GM18951 (cell line): ENCODE results near the gene RASAL1.
"Not testable (repeated sequence)": the region's sequence is repeated elsewhere in the genome, so short reads cannot be mapped to it uniquely, and the experiment has no call there.

Source experiments
- POLR2A ChIP-seq: IDR thresholded peaks from 4 replicates; pipeline ENCODE4 v1.6.1; 2011; ENCODE audit warnings: mild to moderate bottlenecking; ENCODE audit not compliant: insufficient read length, insufficient read depth; ENCODE audit errors: extremely low read depth
- in situ Hi-C: fragments of 300-500 bp; cut with MboI; formaldehyde crosslinking; loops from one replicate; pipeline ENCODE4 v1.12.0; 2022; ENCODE audit warnings: low sequenced_read_pairs, mixed read lengths, inconsistent platforms; ENCODE audit not compliant: unreplicated experiment

RASAL1 gene

GRCh38 chr12:113127791-113128199 lies 7.8 kb downstream of the RASAL1 start:
- TF ChIP-seq POLR2A, result no peak
- in situ Hi-C loops, result no loop called here

DNA sequence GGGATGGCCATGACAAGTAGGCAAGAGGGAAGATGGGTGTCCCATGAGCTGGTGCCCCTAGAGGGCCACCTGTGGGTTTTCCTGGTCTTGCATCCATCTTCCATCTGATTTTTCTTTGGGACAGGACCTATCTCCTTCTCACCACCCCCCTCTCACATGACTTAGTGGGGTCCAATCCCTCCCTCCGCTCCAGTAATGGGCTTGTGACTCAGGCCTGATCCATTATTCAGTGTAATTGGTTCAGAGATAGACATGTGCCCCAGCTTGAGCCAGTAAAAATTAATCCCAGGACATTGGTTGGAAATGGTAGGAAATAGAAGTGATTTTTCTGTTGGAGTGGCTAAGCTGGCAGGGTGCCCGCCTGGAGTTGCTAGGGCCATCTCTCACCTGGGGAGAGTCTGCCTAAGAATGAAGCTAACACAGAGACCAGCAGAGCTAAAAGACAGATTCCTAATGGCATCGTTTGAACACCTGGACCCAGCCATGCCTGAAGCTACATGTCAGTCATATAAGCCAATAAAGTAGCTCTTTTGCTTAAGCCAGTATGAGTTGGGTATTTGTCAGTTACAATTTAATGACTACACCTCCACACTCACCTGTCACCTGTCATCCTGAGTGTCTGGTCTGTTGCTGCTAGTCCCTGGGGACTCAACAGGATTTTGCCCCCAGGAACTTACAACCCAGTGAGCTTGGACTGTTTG lies 14.7 kb downstream of the RASAL1 start:
- TF ChIP-seq POLR2A, result no peak
- in situ Hi-C loops, result no loop called here

GRCh38 chr12:113119980-113120669 lies 15.4 kb downstream of the RASAL1 start:
- in situ Hi-C loops, result no loop called here
- no peak for TF ChIP-seq POLR2A

GRCh38 chr12:113118142-113118541 lies 17.4 kb downstream of the RASAL1 start:
- no peak for TF ChIP-seq POLR2A
- in situ Hi-C loops, result no loop called here

DNA sequence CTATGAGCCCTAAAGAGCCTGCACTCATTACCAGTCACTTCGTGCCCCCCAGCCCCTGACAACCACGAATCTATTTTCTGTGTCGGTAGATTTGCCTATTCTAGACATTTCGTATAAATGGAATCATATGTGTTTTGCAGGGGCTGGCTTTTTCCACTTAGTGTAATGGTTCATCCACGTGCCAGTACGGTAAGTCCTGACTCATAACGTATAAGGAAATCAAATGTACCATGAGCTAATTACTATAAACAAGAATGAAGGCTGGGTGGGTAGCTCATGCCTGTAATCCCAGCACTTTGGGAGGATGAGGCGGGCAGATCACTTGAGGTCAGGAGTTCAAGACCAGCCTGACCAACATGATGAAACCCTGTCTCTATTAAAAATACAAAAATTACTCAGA lies 17.9 kb downstream of the RASAL1 start:
- in situ Hi-C loops, result not testable (repeated sequence)

DNA sequence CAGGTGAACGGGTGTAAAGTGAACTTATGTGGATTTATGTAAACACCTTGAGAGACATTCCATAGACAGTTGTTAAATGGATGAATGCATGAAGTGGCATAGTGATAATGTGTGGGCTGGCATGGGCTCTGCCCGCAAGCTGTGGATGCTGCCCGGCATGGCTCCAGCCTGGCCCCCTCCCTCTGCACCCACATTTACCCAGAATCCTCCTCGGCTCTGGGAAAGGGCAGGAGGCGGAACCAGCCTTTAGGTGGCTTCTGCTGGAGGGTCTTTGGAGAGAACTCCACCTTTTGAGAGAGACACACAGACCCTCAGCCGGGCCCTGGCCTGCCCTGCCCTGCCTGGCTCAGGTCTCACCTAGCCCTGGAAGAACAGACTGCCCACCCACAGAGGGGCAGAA lies 18.7 kb downstream of the RASAL1 start:
- no peak for TF ChIP-seq POLR2A
- in situ Hi-C loops, result no loop called here

GRCh38 chr12:113115455-113116126 lies 20.0 kb downstream of the RASAL1 start:
- in situ Hi-C loops, result no loop called here
- no peak for TF ChIP-seq POLR2A

DNA sequence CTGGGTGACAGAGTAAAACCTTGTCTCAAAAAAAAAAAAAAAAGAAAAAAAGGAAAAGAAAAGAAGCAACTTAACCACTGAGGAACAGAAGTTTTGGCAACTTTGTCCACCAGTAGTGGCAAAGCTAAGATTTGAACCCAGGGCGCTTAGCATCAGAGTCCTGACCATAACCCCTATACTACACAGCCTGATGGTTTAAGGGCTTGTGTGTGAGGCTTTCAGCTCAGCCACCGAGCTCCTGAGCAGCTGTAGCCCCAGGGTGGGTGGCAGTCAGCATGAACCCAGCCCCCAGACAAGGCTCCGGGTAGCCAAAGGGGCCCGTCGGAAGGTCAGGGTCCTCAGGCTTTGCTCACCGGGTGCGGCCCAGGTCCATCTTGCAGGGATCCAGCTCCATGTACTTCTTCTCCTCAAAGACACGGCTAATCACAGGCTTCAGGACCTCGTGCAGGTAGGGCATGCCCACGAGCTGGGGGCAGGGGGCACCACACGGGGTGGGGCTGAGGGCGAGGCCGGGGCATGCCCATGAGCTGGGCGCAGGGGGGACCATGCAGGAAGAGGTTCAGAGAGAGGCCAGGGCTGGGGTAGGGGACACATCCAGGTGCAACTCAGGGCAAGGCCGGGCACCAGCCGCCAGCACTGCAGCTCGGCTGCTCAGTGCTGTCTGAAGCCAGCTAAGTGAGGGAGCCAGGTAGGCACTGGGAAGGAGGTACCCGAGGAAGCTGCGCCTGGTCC lies 20.9 kb downstream of the RASAL1 start:
- in situ Hi-C loops, result no loop called here
- no peak for TF ChIP-seq POLR2A

- in situ Hi-C loops, result no loop called here
- no peak for TF ChIP-seq POLR2A
Measured at GRCh38 chr12:113113397-113113796, 22.2 kb downstream of the RASAL1 start.

GRCh38 chr12:113112043-113112899 lies 23.3 kb downstream of the RASAL1 start:
- in situ Hi-C loops, result no loop called here
- TF ChIP-seq POLR2A, result no peak

- in situ Hi-C loops, result no loop called here
- TF ChIP-seq POLR2A, result no peak
Measured at GRCh38 chr12:113111247-113111646, 24.3 kb downstream of the RASAL1 start.

DNA sequence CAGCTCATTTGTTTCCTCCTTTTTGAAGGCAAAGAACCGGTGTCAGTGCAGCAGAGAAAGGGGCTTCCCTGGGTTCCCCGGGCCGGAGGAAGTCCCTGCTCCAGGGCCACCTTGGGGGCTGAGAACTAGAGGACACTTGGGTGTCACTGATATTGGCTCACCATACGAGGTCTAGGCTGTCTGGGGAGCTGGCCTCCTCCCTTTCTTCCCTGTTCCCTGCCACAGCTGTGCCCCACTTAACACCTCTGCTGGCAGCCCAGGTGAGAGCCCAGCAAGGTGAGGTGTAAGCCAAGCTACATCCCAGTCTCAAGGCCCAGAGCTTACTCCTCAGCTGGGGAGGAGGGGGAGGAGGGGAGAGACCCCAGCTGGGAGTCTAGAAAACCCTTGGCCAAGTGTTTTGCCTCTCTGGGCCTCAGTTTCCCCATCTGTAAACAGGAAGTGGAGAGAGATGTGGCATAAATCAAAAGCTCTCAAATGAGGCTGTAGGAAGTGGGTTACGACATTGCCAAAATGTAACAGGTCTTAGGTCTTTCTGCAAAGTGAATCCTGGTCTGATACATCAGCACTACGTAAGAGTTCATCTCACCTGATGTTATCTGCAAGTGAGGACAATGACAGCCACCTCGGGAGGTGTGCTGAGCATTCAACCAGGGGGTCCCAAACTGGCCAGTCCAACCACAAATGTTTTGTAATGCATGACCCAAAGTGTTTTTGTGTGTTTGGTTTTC lies 25.5 kb downstream of the RASAL1 start:
- no peak for TF ChIP-seq POLR2A
- in situ Hi-C loops, result loop anchor here (10.0 kb wide), 1 partner anchor 55 kb away; the partner anchor contains the start of gene DTX1

GRCh38 chr12:113109360-113109759 lies 26.2 kb downstream of the RASAL1 start:
- TF ChIP-seq POLR2A, result no peak
- in situ Hi-C loops, result loop anchor here (10.0 kb wide), 1 partner anchor 55 kb away; the partner anchor contains the start of gene DTX1
